NCI-H2196 treated with DMSO at 0.1 percent for 48 hours (cell line): ENCODE data around the gene MAD1L1.
"Not testable (repeated sequence)": the region's sequence is repeated elsewhere in the genome, so short reads cannot be mapped to it uniquely, and the experiment has no call there.

Source experiments
- DNase-seq: peaks from one replicate; lab custom pipeline; 2025; ENCODE audit not compliant: unreplicated experiment; lab: John Stamatoyannopoulos, UW

Gene MAD1L1

DNA sequence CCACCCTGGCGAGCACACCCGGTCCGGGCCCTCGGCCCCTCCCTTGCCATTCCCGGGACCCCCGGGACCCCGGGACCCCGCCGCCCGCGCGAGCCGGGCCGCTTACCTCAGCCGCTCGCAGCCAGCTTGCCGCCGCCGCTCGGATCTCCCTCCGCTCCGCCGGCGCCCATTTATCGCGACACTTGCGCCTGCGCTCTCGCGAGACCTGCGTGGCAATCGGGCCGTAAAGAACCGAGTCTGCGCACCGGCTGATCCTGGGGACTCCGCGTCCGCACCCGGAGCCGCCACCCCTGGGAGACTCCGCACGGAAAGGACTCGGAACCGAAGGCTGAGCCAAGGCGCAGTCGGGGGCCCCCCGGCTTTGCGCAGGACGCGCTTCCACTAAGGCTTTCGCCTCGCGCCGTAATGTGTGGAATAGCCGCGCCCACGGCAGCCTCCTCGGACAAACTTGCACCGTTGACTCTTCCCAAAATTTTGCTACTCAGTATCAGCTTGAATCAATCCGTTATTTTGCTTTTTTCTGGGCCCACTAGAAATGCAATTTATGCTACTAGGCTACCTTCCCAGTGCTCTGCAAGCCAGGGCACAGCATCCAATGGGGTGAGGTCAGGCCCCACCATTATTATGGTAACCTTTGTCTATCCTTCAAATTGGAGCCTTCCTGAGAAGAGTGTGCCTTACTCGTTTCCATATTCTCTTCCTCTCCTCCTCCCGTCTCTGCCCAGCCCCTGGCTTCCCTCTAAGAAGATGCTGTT, at the start of gene MAD1L1:
Gene MAD1L1, minus strand, starts transcription at position 180 of the 755 bp plus-strand sequence. CDS start 2,812 bp downstream, outside the sequence.
- DNase-seq, result peak; percentile 61

DNA sequence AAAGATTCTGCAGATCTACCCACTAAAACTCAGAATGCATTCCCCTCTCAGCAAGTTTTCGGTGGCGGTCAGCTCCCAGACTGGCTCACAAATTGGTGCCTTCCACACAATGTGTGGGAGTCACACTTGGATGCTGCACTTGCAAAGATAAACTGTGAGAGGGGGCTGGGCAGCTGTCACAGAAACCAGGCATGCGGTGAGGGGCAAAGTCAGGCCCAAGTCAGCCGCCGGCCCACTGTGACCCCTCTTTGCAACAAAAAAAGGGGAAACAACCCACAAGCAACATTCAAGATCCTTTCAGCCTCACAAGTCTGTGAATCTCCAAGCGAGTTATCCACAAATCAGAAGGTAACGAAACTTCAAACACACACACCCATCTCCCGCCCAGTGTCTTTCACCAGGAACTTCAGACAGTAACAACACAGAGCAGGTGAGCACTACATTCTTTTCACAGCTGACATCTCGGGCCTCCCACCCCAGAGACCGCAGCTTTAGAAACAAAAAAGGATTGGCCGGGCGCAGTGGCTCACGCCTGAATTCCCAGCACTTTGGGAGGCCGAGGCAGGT, 49.5 kb upstream of the MAD1L1 start:
- DNase-seq, result no peak

DNA sequence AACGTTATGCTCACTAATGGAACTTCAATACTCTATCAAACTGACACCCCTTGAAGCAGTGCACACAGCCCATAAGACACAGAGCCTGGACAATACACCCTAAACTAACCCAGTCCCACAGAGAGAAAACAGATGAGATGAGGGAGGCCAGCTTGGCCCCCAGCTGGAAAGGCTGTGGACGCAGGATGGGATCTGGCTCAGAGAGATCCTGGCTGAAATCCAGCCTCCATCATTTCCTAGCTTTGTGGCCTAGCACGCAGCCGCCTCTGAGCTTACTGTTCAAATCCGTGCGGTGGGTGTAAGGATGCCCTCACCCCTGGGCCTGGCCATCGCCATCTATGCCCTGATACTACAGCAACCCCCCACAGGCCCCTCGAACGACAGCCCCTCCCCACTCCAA, 48.8 kb upstream of the MAD1L1 start:
- DNase-seq, result no peak

DNA sequence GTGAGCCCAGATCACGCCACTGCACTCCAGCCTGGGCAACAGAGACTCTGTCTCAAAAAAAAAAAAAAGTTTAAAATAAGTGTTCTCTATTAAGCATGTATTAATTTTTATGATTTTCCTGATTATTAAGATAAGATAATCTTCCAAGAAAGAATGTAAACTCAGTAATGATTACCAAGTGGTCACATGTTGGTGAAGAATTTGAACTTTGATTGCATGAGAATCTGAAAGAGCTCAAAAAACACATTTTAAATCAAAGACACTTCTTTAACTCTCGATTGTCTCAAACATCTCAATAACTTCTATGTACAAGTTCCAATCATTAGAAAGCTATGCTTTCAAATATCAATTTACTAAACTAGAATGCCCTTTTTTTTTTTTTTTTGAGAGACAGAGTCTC, 47.7 kb upstream of the MAD1L1 start:
- DNase-seq, result no peak

DNA sequence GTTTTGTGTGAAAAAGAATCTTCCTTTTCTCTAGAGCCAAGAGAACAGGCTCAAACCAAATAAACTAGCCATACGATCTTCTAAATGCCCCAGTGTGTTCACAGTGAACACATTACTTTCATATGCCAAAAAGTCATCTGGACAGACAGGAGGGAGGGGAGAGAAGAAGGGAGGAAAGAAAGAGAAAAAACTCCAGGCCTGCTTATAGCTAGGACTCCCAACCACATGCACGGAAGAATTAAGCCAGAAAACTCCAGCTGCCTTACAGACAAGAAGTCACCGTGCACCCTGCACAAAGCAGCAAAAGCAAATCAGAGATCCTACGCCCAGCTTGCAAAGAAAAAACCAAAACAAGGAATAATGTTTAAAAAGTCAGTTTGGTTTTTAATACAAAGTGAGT, 47.2 kb upstream of the MAD1L1 start:
- no peak for DNase-seq

DNA sequence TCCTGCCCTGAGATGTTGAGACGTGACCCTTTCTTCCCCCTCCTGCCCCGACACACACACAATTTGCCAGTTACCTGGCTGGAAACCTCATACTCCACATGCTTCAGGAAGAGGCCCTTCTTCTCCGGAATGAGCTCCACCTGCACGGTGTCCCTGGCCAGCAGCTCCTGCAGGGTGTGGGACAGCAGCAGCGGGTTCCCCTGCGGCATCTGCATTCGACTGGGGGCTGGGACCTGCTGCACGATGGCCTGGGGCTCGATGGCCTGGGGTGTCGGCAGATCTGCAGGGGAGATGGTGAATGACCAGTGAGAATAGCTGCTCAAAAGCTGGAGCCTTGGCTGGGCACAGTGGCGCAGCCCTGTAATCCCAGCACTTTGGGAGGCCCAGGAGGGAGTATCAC, 45.3 kb upstream of the MAD1L1 start:
- no peak for DNase-seq

DNA sequence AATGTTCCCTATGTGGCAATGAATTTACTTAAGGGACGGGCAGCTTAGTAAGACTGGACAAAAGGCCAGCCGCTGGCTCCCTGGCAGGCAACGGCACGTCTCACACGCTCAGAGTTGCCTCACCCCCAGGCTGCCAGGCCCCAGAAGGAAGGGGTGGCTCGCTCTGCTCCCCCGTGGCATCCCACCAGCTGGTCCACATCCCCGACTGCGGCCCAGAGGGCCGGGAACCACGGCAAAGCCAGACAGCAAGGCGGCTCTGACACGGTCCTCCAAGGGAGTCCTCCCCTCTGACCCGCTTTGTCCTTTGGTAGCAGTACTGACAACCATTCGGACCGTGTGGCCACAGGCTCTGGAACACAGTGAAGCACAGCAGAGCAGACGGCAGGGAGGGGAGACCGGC, 43.4 kb upstream of the MAD1L1 start:
- no peak for DNase-seq

DNA sequence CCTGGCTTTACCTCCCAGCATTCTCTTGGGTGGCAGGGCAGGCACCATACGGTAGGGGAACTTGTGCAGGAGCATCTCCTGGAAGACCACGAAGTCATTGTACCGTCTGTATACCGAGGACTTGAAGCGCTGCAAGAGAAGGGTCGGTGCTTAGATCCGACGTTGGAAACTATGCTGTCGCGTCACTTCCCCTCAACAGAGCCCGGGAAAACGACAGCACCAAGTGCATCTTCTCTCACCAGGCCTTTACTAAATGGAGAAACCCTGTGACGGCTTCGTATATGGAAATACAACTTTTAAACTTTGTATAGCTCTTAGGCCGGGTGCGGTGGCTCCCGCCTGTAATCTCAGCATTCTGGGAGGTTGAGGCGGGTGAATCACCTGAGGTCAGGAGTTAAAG, 42.4 kb upstream of the MAD1L1 start:
- no peak for DNase-seq

DNA sequence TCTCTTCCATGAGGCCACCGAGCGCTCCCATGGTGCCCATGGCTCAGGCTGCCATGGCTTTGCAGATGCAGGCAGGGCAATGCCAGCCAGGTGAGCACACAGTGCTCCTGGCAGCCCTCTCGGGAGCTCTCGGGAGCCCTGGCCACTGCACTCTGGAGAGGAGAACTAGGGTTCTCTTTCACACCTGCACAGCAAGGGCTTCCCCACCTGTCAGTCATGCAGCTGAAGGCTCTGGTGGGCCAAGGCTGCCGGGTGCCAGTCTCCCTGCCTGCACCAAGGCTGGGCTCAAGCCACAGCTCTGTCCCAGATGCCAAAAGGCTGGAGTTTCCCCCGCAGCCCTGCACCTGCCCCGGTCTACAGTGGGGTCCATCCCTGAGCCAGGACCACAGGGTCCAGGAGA, 41.9 kb upstream of the MAD1L1 start:
- no peak for DNase-seq

DNA sequence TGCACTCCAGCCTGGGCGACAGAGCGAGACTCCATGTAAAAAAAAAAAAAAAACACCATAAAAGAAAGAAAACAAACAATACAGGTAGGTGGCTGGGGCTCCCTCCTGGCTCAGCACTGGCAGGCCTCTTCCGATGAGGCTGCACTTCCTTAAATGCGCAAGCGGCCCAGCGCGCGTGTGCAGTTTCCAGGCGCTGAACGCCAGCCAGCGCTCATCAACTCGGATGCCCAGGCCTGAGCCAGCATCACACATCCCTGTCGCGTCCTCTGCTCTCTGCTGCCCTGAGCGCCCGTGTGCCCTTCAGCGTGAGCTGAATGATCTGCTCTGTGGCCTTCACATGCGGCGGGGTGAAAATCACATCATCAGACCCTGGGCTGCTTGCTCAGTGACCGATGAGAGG, 41.1 kb upstream of the MAD1L1 start:
- DNase-seq, result no peak

DNA sequence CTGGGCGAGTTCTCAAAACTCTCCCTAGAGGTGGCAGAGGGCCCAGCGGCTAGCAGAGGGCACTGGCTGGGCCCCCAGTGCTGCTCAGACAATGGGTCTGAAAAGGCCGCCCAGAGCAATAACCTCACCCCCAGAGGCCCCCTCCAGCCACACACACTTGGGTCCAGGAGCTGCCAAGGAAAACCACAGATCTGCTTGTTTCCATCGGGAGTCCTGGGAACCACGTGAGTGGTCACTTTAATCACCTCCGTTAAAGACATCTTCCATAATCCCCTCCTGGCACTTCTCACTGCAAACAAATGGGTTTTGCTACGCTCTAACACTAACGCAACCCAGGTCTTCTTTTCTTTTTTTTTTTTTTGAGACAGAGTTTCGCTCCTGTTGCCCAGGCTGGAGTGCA, 39.3 kb upstream of the MAD1L1 start:
- DNase-seq, result no peak

DNA sequence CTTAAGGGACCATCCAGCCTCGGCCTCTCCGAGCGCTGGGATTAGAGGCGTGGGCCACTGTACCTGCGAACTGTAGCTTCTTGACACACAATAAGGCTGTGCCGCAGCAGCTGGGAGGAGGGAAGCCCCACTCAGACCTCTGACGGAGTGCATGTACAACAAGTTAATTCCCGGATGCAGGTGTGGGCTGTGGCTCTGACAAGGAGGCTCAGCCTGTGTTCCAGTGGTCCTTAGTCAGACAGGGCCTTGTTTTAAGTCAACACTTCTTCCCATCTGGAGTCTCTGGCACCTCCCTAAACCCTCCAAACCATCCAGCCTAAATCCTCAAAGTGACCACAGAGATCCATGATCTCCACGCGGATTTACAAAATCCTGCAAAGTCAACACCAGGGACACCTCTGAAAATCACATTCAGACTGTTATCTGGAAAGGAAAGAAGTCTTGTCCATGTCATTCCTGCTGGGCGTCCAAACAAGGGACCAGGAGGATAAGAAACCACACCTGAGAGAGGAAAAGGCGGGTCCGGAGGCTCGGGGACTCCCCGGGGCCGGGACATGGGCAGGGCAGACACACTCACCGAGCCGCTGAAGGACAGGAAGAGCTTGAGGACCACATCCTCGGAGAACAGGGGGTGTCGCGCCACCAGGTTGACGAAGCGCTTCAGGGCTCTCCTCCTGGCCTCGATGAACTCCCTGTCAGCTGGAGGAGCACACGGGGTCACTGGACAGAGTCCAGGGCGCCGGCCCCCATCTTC, 38.7 kb upstream of the MAD1L1 start:
- DNase-seq, result no peak

DNA sequence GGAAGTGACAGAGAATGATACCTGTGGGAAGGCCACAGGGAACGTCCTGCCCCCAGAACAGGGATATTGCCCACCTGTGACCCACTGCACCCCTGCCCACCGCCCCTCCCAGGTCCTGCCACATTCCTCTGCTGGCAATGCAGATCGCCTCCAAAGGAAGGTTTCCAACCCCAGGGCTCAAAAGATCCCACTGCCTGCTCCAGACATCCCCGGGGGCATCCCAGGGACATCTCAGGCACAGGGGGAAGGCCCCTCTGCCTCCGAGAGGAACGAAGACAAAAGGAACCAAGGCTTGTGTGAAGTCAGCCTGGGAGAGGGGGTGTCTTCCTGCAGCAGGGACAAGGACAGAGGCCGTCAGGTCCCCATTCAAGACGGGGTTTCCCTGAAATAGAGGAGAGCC, 37.8 kb upstream of the MAD1L1 start:
- no peak for DNase-seq

DNA sequence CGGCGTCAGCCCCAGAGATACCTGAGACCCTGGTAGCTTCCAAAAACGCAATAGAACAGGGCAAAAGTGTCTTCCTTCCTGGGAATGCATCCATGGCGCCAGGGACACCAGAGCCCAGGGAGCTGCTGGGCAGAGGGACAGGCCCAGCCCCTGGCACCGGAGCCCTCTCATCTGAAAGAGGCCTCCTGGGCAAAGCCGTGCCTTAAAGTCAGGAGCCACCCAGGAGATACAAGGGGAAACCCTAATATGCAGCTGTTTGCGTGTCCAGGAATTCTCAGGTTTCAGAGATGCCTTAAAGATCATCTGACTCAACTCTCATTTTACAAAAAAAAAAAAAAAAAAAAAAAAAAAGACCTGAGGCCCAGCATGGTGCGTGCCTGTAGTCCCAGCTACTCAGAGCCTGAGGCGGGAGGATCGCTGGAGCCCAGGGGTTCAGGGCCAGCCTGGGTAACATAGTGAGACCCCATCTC, 37.3 kb upstream of the MAD1L1 start:
- no peak for DNase-seq

DNA sequence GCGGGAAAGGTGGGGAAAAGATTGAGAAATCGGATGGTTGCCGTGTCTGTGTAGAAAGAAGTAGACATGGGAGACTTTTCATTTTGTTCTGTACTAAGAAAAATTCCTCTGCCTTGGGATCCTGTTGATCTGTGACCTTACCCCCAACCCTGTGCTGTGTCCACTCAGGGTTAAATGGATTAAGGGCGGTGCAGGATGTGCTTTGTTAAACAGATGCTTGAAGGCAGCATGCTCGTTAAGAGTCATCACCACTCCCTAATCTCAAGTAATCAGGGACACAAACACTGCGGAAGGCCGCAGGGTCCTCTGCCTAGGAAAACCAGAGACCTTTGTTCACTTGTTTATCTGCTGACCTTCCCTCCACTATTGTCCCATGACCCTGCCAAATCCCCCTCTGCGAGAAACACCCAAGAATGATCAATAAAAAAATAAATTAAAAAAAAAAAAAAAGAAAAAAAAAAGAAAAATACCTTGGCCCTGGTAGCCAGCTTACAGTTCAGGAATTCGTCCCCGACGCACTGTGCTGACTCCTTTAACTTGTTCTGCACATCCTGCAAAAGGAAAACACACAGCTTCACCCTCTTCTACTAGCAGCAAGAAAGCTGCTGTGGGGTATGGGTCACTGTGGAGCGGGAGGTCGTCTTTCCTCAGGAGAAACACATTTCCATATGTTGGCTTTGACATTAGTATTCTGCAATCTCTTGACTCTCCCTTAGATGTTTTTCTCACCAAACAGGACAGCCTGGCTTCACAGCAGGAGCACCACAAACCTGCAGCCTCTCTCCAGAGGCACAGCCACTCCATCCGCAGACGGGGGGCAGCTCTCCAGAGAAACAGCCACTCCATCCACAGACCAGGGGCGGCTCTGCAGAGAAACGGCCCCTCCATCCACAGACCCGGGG, 36.6 kb upstream of the MAD1L1 start:
- DNase-seq, result not testable (repeated sequence)

DNA sequence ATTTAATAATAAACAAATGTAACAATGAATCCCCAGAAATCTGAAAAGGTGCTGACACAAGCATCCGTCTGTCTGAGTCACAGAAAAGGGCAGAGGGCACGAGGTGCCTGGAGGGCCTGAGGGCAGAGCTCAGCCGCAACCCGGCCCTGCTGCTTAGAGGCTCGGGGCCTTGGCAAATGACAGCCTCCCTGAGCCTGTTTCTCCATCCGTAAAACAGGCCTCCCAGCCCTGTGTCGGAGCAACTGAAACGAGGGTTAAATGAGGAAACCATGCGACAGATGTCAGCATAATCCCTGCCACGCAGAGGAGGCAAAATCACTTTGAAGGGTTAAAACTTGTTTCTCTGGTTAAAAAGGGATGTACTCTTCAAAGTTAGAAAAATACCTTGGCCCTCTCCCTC, 34.2 kb upstream of the MAD1L1 start:
- DNase-seq, result no peak

DNA sequence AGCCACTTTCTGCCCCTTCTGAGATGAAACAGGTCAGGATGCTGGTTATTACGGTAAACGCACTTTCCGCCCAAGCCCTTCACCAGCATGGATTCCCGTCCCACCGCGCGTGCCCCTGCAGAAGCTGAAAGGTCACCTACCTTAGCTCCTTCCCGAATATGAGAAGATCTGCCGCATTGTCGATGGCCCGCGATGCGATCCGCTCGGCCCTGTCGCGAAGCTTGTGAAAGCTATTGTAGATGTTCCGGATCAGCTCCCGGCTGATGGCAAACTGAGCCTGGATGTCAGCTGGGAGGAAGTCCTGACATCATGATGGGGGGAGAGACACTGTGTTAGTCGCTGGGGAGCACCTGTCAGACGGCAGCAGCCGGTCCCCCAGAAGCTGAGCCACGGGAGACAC, 31.4 kb upstream of the MAD1L1 start:
- no peak for DNase-seq

DNA sequence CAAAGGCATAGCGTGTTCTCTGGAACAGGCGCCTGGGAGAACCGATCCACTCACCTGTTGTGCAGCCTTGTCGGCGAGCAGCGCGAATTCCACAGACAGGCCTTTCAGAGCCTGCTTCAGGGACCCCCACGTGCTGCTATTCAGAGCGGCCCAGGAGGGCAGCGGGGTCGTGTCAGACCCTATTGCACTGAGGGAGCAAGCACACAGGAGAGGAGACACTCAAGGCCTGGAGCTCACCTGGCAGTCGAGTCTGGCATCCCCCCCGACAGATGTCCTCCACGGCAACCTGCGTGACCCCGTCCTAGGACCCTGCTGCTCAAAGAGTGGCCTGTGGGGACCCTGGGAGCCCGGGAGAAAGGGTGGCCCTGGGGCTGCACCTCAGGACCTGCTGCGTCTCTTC, 30.4 kb upstream of the MAD1L1 start:
- DNase-seq, result no peak

DNA sequence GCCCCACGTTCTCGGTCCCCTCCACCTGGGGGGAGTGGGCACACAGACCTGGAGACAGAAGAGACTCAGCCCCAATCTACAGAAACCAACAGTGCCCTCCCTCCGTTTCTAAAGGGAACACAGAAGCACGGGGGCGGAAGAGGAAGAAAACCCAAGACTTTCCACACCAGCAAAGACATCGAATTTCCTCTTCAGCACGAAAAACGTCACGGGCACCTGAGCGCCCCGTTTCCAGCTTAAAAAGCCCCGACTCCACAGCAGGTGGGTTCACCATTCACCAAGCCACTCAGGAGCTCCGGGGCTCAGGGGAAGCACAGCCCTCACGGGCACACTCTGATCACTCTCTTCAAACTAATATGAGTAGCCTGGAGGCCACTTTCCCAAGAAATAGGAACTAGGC, 28.9 kb upstream of the MAD1L1 start:
- DNase-seq, result no peak

DNA sequence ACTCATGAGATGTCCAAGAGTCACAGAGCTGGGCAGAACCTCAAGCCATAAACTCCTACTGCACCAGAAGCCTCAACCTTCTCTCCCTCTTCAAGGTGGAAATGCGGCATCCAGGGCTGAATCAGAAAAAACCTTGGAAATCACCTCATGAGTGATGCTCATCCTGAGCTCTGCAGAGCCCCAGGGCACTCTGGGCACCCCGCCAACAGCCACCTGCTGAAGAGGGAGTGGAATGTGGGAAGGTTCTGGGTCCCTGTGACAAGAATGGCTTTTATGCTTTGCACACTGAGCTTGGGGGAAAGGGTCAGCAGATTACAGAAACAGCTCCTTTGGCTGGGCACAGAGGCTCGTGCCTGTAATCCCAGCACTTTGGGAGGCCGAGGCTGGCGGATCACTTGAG, 28.1 kb upstream of the MAD1L1 start:
- DNase-seq, result peak; percentile 22

DNA sequence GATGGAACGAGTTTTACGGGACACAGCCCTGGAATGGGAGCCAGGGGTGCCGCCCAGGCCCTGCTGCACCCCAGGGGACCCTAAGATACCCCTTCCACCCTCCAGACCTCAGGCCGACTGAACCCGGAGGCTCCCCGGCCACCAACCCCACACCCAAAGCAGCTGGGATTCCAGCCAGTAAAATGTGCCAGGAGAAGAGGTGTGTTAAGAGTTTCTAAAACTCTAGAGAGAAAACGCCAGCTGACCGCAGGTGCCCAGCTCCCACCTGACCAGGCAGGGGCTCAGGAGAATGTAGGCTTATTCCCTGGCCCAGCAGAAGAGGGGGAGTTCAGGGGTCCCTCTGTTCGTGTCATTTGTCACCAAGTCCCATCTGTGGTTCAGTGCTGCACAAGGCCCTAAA, 26.7 kb upstream of the MAD1L1 start:
- DNase-seq, result no peak
